ENCODE data around the gene ANKH. TPM values are rescaled to one million over a fixed set of nuclear protein-coding genes. Genes with fewer than 3 reads are reported as not detected.

Gene ANKH
- polyA plus RNA-seq, 1 donor from 2014 or later = 9.9 TPM

DNA sequence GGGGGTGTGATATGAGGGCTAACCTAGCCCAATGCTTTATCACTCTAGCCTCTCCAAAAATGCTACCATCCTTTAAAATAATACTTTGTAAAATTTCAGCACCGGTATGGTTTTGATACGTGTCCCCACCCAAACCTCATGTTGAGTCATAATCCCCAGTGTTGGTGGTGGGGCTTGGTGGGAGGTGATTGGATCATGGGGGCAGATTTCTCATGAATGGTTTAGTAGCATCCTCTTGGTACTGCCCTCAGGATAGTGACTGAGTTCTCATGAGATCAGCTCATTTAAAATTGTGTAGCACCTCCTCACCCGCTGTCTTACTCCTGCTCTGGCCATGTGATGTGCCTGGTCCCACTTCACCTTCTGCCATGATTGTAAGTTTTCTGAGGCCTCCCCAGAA, 35.0 kb upstream of the ANKH start:
- Histone ChIP-seq H3K9me2 (ENCODE audit: insufficient read depth, low read length) (no peaks in the 10 kb centered on the region), H3K9me3 (ENCODE audit: low read length) (no peaks in the 10 kb centered on the region)
- TF ChIP-seq EZH2 (IDR thresholded peaks at IDR 0.05; ENCODE audit: borderline replicate concordance, insufficient read depth, low read length, poor library complexity, severe bottlenecking) (no peak), TAF1 (IDR thresholded peaks at IDR 0.05; ENCODE audit: low read depth) (no peak), EP300 (conservative IDR thresholded peaks at IDR 0.05; ENCODE audit: poor library complexity, severe bottlenecking) (no peak), RAD21 (conservative IDR thresholded peaks at IDR 0.05) (no peak), POLR2AphosphoS5 (IDR thresholded peaks at IDR 0.05) (no peak)
- TF ChIP-seq, protein P1, sequence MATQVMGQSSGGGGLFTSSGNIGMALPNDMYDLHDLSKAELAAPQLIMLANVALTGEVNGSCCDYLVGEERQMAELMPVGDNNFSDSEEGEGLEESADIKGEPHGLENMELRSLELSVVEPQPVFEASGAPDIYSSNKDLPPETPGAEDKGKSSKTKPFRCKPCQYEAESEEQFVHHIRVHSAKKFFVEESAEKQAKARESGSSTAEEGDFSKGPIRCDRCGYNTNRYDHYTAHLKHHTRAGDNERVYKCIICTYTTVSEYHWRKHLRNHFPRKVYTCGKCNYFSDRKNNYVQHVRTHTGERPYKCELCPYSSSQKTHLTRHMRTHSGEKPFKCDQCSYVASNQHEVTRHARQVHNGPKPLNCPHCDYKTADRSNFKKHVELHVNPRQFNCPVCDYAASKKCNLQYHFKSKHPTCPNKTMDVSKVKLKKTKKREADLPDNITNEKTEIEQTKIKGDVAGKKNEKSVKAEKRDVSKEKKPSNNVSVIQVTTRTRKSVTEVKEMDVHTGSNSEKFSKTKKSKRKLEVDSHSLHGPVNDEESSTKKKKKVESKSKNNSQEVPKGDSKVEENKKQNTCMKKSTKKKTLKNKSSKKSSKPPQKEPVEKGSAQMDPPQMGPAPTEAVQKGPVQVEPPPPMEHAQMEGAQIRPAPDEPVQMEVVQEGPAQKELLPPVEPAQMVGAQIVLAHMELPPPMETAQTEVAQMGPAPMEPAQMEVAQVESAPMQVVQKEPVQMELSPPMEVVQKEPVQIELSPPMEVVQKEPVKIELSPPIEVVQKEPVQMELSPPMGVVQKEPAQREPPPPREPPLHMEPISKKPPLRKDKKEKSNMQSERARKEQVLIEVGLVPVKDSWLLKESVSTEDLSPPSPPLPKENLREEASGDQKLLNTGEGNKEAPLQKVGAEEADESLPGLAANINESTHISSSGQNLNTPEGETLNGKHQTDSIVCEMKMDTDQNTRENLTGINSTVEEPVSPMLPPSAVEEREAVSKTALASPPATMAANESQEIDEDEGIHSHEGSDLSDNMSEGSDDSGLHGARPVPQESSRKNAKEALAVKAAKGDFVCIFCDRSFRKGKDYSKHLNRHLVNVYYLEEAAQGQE (IDR thresholded peaks at IDR 0.05; ENCODE audit: borderline replicate concordance) = no peak
- TF ChIP-seq, protein P2, sequence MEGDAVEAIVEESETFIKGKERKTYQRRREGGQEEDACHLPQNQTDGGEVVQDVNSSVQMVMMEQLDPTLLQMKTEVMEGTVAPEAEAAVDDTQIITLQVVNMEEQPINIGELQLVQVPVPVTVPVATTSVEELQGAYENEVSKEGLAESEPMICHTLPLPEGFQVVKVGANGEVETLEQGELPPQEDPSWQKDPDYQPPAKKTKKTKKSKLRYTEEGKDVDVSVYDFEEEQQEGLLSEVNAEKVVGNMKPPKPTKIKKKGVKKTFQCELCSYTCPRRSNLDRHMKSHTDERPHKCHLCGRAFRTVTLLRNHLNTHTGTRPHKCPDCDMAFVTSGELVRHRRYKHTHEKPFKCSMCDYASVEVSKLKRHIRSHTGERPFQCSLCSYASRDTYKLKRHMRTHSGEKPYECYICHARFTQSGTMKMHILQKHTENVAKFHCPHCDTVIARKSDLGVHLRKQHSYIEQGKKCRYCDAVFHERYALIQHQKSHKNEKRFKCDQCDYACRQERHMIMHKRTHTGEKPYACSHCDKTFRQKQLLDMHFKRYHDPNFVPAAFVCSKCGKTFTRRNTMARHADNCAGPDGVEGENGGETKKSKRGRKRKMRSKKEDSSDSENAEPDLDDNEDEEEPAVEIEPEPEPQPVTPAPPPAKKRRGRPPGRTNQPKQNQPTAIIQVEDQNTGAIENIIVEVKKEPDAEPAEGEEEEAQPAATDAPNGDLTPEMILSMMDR (IDR thresholded peaks at IDR 0.05; ENCODE audit: poor library complexity, severe bottlenecking) = no peak

DNA sequence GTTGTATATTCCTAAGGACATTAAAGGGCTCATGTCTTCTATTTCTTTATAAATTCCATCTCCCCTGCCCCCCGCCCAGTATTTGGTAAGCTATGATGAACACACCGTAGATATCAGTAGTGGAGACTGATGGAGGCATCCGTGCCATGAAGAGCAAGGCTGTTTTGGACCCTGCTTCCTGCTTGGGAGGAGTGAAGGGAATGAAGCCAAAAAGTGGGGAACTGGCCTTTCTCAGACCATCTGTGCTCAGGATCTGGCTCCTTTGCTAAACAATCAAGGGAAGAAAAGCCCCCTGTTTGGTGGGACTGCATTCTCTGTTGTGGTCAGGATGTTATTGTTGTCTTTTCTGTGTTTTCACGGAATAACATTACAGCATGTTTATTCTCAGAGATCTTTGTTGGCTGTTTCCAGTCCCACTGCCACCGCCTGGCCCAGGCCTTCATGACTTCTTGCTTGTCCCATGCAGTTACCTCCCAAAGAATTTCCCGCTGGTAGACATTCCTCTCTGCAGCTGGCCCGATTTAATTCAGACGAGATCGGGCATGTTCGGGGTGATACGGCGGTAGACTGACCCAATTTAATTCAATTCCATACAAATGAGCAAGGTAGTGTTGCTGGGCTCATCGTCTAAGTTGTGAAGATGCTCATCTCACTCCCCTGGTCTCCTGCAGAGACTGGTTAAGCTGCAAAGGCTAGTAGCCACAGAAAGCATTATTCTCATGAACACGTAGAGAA, 31.4 kb upstream of the ANKH start:
- H3K9me2 ChIP-seq (ENCODE audit: insufficient read depth, low read length) = no peaks in the 10 kb centered on the region
- no peaks in the 10 kb centered on the region for H3K79me2 ChIP-seq (replicated peaks; ENCODE audit: insufficient read depth, low read length)
- TF ChIP-seq MXI1 (conservative IDR thresholded peaks at IDR 0.05; ENCODE audit: poor library complexity, severe bottlenecking) (no peak), SMC3 (conservative IDR thresholded peaks at IDR 0.05; ENCODE audit: poor library complexity) (no peak), RAD21 (conservative IDR thresholded peaks at IDR 0.05) (no peak), POLR2AphosphoS5 (IDR thresholded peaks at IDR 0.05) (no peak), TAF1 (IDR thresholded peaks at IDR 0.05; ENCODE audit: low read depth) (no peak), EP300 (conservative IDR thresholded peaks at IDR 0.05; ENCODE audit: poor library complexity, severe bottlenecking) (no peak), EZH2 (IDR thresholded peaks at IDR 0.05; ENCODE audit: borderline replicate concordance, insufficient read depth, low read length, poor library complexity, severe bottlenecking) (no peak)
- TF ChIP-seq, protein P2 (IDR thresholded peaks at IDR 0.05; ENCODE audit: poor library complexity, severe bottlenecking) = no peak
- TF ChIP-seq, protein P1 (IDR thresholded peaks at IDR 0.05; ENCODE audit: borderline replicate concordance) = no peak
- H4K20me1 ChIP-seq (ENCODE audit: insufficient read depth) = no peaks in the 10 kb centered on the region
- no peaks in the 10 kb centered on the region for H3F3A ChIP-seq (ENCODE audit: insufficient read depth, low read length, poor library complexity, severe bottlenecking)
- no peak overlapping the region for H3K4me2 ChIP-seq (ENCODE audit: low read length)
- H3K27ac ChIP-seq (ENCODE audit: low read length) = no peak overlapping the region
- no peak overlapping the region for H3K4me3 ChIP-seq (ENCODE audit: low read length)
- H3K36me3 ChIP-seq (ENCODE audit: insufficient read depth, low read length) = no peaks in the 10 kb centered on the region
- no peak overlapping the region for H2AFZ ChIP-seq (ENCODE audit: low read depth, low read length)
- H3K9ac ChIP-seq (ENCODE audit: low read length) = no peak overlapping the region
- no peaks in the 10 kb centered on the region for H3K9me3 ChIP-seq (ENCODE audit: low read length)
- H3K27me3 ChIP-seq (ENCODE audit: insufficient read depth, low read depth, low read length) = no peaks in the 10 kb centered on the region

More for the DNA sequence above, 35.0 kb upstream of the ANKH start:
- Histone ChIP-seq H3K27ac (ENCODE audit: low read length) (no peak overlapping the region), H4K20me1 (ENCODE audit: insufficient read depth) (no peaks in the 10 kb centered on the region), H3K79me2 (replicated peaks; ENCODE audit: insufficient read depth, low read length) (no peaks in the 10 kb centered on the region), H3K36me3 (ENCODE audit: insufficient read depth, low read length) (no peaks in the 10 kb centered on the region), H2AFZ (ENCODE audit: low read depth, low read length) (no peak overlapping the region), H3F3A (ENCODE audit: insufficient read depth, low read length, poor library complexity, severe bottlenecking) (no peaks in the 10 kb centered on the region), H3K27me3 (ENCODE audit: insufficient read depth, low read depth, low read length) (no peaks in the 10 kb centered on the region), H3K9ac (ENCODE audit: low read length) (no peak overlapping the region), H3K4me3 (ENCODE audit: low read length) (no peak overlapping the region), H3K4me2 (ENCODE audit: low read length) (no peak overlapping the region)

Measured in neural cell (in vitro differentiated cells).